ENCODE data around the gene BECN2. TPM values are rescaled to one million over a fixed set of nuclear protein-coding genes. Genes with fewer than 3 reads are reported as not detected.

The BECN2 gene
- total and polyA plus RNA-seq, 2 of the 13 experiments (the other 11 are each of a cell fraction or from before 2014, with no cell fraction given): not detected

GRCh38 chr1:241942738-241943137 lies 14.8 kb upstream of the BECN2 start:
- Histone ChIP-seq H3K79me2 (ENCODE audit: insufficient read depth, low read length) (no peaks in the 10 kb centered on the region), H3K4me3 (replicated peaks in 1 of 3; ENCODE audit: insufficient read depth in 1 of 3, low read depth in 2 of 3, low read length in 3 of 3) (no peak overlapping the region), H2AFZ (ENCODE audit: low read length) (no peak overlapping the region), H3K4me1 (ENCODE audit: insufficient read depth, low read length) (peaks cover 14% of the 10 kb centered on the region), H3K9me3 (ENCODE audit: low read length) (no peaks in the 10 kb centered on the region), H3K36me3 (replicated peaks in 1 of 2; ENCODE audit: control insufficient read depth in 1 of 2, insufficient read depth in 2 of 2, low read length in 2 of 2) (no peaks in the 10 kb centered on the region), H4K20me1 (ENCODE audit: insufficient read depth, low read length) (no peaks in the 10 kb centered on the region), H3K27ac (ENCODE audit: extremely low read length, insufficient read depth, low read length) (no peak overlapping the region), H3K4me2 (ENCODE audit: low read depth, low read length) (no peak overlapping the region), H3K9ac (ENCODE audit: insufficient read depth, low read depth, low read length) (no peak overlapping the region), H3K27me3 (ENCODE audit: control insufficient read depth in 1 of 2, insufficient read depth in 2 of 2, low read length in 2 of 2) (no peaks in the 10 kb centered on the region; a peak in 1 of 5 replicates)
- 43% methylated on average over 4 of the region's 4 CpGs for WGBS (ENCODE audit: low lambda C conversion rate)
- DNase-seq (ENCODE audit: low spot score) (no peak), ATAC-seq (no peak), FAIRE-seq (no peak)
- intact Hi-C loops (cut with micrococcal nuclease; ENCODE audit: unreplicated experiment): no loop called here
- ChIA-PET POLR2A (no interaction called here), CTCF (ENCODE audit: low intra/inter-chr PET ratio, low total read pairs) (no interaction called here)
- in situ Hi-C loops (cut with HindIII; ENCODE audit: extremely low pct_ligation_motif_present, low pct_unique_long_range_greater_than_20kb): no loop called here
- no peak for TF ChIP-seq HNF1A (IDR thresholded peaks at IDR 0.05; ENCODE audit: low read depth)
- no peak for TF ChIP-seq HNF1A (CRISPR knock-in tag; IDR thresholded peaks at IDR 0.05; ENCODE audit: borderline replicate concordance)
- TF ChIP-seq, protein P1, sequence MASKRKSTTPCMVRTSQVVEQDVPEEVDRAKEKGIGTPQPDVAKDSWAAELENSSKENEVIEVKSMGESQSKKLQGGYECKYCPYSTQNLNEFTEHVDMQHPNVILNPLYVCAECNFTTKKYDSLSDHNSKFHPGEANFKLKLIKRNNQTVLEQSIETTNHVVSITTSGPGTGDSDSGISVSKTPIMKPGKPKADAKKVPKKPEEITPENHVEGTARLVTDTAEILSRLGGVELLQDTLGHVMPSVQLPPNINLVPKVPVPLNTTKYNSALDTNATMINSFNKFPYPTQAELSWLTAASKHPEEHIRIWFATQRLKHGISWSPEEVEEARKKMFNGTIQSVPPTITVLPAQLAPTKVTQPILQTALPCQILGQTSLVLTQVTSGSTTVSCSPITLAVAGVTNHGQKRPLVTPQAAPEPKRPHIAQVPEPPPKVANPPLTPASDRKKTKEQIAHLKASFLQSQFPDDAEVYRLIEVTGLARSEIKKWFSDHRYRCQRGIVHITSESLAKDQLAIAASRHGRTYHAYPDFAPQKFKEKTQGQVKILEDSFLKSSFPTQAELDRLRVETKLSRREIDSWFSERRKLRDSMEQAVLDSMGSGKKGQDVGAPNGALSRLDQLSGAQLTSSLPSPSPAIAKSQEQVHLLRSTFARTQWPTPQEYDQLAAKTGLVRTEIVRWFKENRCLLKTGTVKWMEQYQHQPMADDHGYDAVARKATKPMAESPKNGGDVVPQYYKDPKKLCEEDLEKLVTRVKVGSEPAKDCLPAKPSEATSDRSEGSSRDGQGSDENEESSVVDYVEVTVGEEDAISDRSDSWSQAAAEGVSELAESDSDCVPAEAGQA (IDR thresholded peaks at IDR 0.05; ENCODE audit: low read depth): no peak
- TF ChIP-seq, protein P1 (CRISPR knock-in tag; IDR thresholded peaks at IDR 0.05; ENCODE audit: borderline replicate concordance): no peak
- TF ChIP-seq ZMAT3 (CRISPR knock-in tag; conservative IDR thresholded peaks at IDR 0.05): no peak
- no peak for TF ChIP-seq RCOR2 (CRISPR knock-in tag; IDR thresholded peaks at IDR 0.05)
- TF ChIP-seq, protein P2, sequence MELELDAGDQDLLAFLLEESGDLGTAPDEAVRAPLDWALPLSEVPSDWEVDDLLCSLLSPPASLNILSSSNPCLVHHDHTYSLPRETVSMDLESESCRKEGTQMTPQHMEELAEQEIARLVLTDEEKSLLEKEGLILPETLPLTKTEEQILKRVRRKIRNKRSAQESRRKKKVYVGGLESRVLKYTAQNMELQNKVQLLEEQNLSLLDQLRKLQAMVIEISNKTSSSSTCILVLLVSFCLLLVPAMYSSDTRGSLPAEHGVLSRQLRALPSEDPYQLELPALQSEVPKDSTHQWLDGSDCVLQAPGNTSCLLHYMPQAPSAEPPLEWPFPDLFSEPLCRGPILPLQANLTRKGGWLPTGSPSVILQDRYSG (CRISPR knock-in tag; IDR thresholded peaks at IDR 0.05): no peak
- TF ChIP-seq PTBP1 (IDR thresholded peaks at IDR 0.05; ENCODE audit: low read depth, low read length, poor library complexity, severe bottlenecking): no peak
- no peak for TF ChIP-seq HOXA5 (CRISPR knock-in tag; IDR thresholded peaks at IDR 0.05)
- no peak for TF ChIP-seq FLYWCH1 (CRISPR knock-in tag; IDR thresholded peaks at IDR 0.05)
- BruUV-seq (replicated peaks): no TSS peak

Measured in HepG2 (cell line).